T-helper 9 cell (primary cell): ENCODE measurements around the gene CNOT1.
"Not testable (repeated sequence)": the region's sequence is repeated elsewhere in the genome, so short reads cannot be mapped to it uniquely, and the experiment has no call there.

ENCODE experiments used
- DNase-seq: peaks from one replicate; pipeline ENCODE4 v3.0.0-alpha.2; 2020

Gene CNOT1

GRCh38 chr16:58501242-58502131 lies 128.1 kb downstream of the CNOT1 start:
- peak; percentile 34 for DNase-seq

GRCh38 chr16:58500430-58501241 lies 129.0 kb downstream of the CNOT1 start:
- DNase-seq, result no peak

- no peak for DNase-seq
These were observed 129.8 kb downstream of the CNOT1 start, which contains the start of gene NDRG4 for GRCh38 chr16:58499615-58500351. TSS of gene NDRG4 (plus strand) at chr16:58500143. CDS start at chr16:58500249, 106 bp downstream.

- DNase-seq, result no peak
These were observed 130.5 kb downstream of the CNOT1 start for GRCh38 chr16:58499092-58499511.

GRCh38 chr16:58498341-58499091 lies 131.1 kb downstream of the CNOT1 start:
- DNase-seq, result no peak

- no peak for DNase-seq
These were observed 131.7 kb downstream of the CNOT1 start for GRCh38 chr16:58497935-58498334.

- no peak for DNase-seq
These were observed 132.2 kb downstream of the CNOT1 start for GRCh38 chr16:58497468-58497867.

GRCh38 chr16:58495521-58496331 lies 133.9 kb downstream of the CNOT1 start:
- no peak for DNase-seq

GRCh38 chr16:58494981-58495520 lies 134.6 kb downstream of the CNOT1 start:
- DNase-seq, result peak; percentile 41

- DNase-seq, result no peak
These were observed 135.7 kb downstream of the CNOT1 start for GRCh38 chr16:58493756-58494431.

- DNase-seq, result no peak
These were observed 136.9 kb downstream of the CNOT1 start for GRCh38 chr16:58492735-58493134.

GRCh38 chr16:58492066-58492465 lies 137.6 kb downstream of the CNOT1 start:
- DNase-seq, result no peak

GRCh38 chr16:58490539-58490938 lies 139.1 kb downstream of the CNOT1 start:
- not testable (repeated sequence) for DNase-seq

GRCh38 chr16:58490065-58490464 lies 139.6 kb downstream of the CNOT1 start:
- no peak for DNase-seq

GRCh38 chr16:58488531-58488930 lies 141.1 kb downstream of the CNOT1 start:
- DNase-seq, result no peak

GRCh38 chr16:58487566-58488351 lies 141.9 kb downstream of the CNOT1 start:
- DNase-seq, result peak; percentile 68

- DNase-seq, result no peak
These were observed 144.3 kb downstream of the CNOT1 start for GRCh38 chr16:58485184-58485887.

- DNase-seq, result no peak
These were observed 147.7 kb downstream of the CNOT1 start for GRCh38 chr16:58481931-58482330.
